Measurements from ENCODE around the gene WASHC4. TPM values are rescaled to one million over a fixed set of nuclear protein-coding genes. Genes with fewer than 3 reads are reported as not detected.
A peak's percentile ranks its signal among the peaks of the same experiment; 100 is the strongest.

Gene WASHC4
- total RNA-seq, 1 experiment from 2014 or later = 47.8 TPM

DNA sequence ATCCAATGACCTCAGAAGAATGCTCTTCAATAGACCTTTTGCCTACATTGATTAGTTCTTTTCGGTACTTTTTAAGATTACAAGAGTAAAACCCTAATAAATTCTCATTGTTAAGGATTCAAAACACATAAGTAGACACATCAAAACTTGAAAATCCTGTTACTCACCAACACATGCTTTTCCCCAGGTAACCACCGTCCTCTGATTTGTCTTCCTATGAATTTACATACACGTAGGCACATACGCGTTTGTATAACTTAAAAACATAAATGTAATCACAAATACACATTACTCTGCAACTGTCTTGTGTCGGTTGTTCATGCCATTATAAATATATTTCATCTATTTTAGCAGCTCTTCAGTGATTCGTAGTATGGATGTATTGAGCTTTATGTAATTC is 910 bp upstream of the WASHC4 start:
- no peak for DNase-seq
- Histone ChIP-seq H3K4me3 (peak overlapping the region; percentile 90), H3K9me3 (replicated peaks) (no peaks in the 10 kb centered on the region)

GRCh38 chr12:105107171-105107493 is 399 bp upstream of the WASHC4 start:
- H3K4me3 ChIP-seq = peak overlapping the region; percentile 90
- H3K27me3 ChIP-seq = no peaks in the 10 kb centered on the region
- DNase-seq = no peak
- H3K27ac ChIP-seq = peak overlapping the region; percentile 73
- H3K36me3 ChIP-seq = peaks cover 9% of the 10 kb centered on the region; the same call in 1 of the 2 replicates
- H3K9me3 ChIP-seq (replicated peaks) = no peaks in the 10 kb centered on the region
- H3K4me1 ChIP-seq = peaks cover 7% of the 10 kb centered on the region; the same call in 1 of the 2 replicates

More for the DNA sequence above, 910 bp upstream of the WASHC4 start:
- peaks cover 7% of the 10 kb centered on the region; the same call in 1 of the 2 replicates for H3K4me1 ChIP-seq
- no peaks in the 10 kb centered on the region for H3K27me3 ChIP-seq
- H3K27ac ChIP-seq = no peak overlapping the region
- peaks cover 4% of the 10 kb centered on the region; the same call in 1 of the 2 replicates for H3K36me3 ChIP-seq

DNA sequence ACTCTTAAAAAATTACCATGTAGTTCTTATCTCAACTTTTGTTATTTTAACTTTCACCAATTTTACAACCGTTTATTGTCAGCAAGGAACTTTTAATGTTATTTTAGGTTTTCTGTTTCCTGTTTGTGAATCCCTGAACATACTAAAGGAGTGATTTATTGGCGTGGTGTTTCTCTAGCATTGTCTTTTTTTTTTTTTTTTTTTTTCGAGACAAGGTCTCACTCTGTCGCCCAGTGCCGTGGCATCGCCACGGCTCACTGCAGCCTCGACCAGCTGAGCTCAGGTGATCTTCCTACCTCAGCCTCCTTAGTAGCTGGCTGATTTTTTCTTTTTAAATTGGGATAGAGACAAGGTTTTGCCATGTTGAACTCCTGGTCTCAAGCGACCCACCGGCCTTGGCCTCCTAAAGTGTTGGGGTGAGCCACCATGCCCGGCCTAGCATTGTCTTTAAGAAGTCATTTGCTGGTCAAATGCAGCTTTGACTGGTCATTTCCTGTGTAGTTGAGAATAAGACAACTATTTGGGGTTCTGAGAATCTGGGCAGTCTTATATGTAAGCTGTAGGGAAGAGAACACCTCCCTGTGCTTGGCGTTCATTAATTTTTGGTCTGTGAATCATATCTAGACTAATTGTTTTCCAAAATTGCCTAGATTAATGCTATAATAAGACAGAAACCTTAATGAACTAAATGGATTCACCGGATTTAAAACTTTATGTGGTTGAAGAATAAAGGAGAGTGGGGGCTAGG is 2.1 kb downstream of the WASHC4 start:
- Histone ChIP-seq H3K27me3 (no peaks in the 10 kb centered on the region), H3K36me3 (peaks cover 17% of the 10 kb centered on the region), H3K4me1 (peaks cover 3% of the 10 kb centered on the region; the same call in 1 of the 2 replicates), H3K4me3 (no peak overlapping the region; the same call in 1 of the 2 replicates), H3K27ac (no peak overlapping the region), H3K9me3 (replicated peaks) (no peaks in the 10 kb centered on the region)
- DNase-seq = no peak

DNA sequence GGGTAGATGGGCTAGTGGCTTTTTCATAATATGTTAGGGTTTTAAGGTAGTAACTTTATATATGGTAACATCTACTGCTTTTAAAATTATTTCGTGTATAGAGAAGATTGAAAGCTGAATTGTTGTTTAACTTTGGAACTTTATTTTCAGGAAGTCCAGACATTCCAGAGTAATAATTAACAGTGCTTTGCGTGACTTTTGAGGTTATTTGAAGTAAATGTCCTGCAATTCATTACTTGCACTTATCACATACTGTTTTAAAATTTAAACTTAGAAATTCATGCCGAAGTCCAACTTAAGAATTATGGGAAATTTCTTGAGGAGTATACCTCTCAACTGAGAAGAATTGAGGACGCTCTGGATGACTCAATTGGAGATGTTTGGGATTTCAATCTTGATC is 3.3 kb downstream of the WASHC4 start:
- Histone ChIP-seq H3K9me3 (replicated peaks) (no peaks in the 10 kb centered on the region), H3K4me1 (peaks cover 3% of the 10 kb centered on the region; the same call in 1 of the 2 replicates), H3K4me3 (no peak overlapping the region), H3K27me3 (no peaks in the 10 kb centered on the region), H3K27ac (no peak overlapping the region), H3K36me3 (peaks cover 28% of the 10 kb centered on the region)
- no peak for DNase-seq

GRCh38 chr12:105113094-105113493 is 5.6 kb downstream of the WASHC4 start:
- H3K9me3 ChIP-seq (replicated peaks) = no peaks in the 10 kb centered on the region
- H3K27me3 ChIP-seq = no peaks in the 10 kb centered on the region
- no peak for DNase-seq
- peaks cover 39% of the 10 kb centered on the region for H3K36me3 ChIP-seq
- H3K4me3 ChIP-seq = no peak overlapping the region
- H3K4me1 ChIP-seq = no peaks in the 10 kb centered on the region; the same call in 1 of the 2 replicates
- H3K27ac ChIP-seq = no peak overlapping the region

- Histone ChIP-seq H3K4me1 (no peaks in the 10 kb centered on the region), H3K27ac (no peak overlapping the region), H3K36me3 (peaks cover 59% of the 10 kb centered on the region), H3K27me3 (no peaks in the 10 kb centered on the region), H3K9me3 (replicated peaks) (no peaks in the 10 kb centered on the region), H3K4me3 (no peak overlapping the region)
- DNase-seq = no peak
Measured at GRCh38 chr12:105116969-105117368, 9.4 kb downstream of the WASHC4 start.

DNA sequence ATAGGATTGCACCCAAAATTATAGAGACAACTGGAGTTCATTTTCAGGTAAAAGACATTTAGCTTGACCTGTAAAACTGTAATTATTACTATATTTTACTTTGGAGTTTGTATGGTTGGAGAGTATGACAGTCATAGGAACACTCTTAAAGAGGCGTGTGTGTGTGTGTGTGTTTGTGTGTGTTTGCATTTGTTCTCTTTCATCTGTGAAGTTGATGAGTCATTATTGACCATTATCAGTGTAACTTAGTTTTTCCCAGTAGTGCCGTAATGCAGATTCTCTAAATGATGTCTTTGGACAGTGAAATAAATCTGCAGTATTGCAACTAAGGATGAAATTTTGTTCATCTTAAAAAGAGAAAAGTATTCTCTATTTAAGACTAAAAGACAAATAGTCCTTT is 13.0 kb downstream of the WASHC4 start:
- Histone ChIP-seq H3K4me3 (no peak overlapping the region), H3K27ac (no peak overlapping the region), H3K4me1 (no peaks in the 10 kb centered on the region), H3K36me3 (peaks cover 61% of the 10 kb centered on the region), H3K9me3 (replicated peaks) (no peaks in the 10 kb centered on the region), H3K27me3 (no peaks in the 10 kb centered on the region)
- DNase-seq = no peak

DNA sequence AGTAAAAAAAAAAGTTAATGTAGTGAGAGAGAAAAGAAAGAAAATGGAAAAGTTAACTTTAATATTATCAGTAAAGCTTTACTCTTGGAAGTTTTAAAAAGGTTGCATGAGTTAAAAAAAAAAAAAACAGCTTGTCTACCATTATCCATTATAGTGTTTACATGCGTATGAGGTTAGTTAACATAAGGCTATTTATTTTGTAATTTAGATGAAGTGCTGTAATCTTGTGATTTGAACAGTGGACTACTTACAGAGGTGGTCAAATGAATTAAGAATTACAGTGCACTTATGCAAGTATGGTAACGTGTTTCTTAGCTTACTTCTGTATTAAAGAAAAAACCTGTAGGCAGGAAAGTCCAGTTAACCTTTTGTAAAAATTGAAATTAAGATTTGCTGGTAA is 30.7 kb downstream of the WASHC4 start:
- Histone ChIP-seq H3K9me3 (replicated peaks) (no peaks in the 10 kb centered on the region), H3K27ac (no peak overlapping the region), H3K4me1 (no peaks in the 10 kb centered on the region), H3K36me3 (peaks cover 71% of the 10 kb centered on the region), H3K4me3 (no peak overlapping the region), H3K27me3 (no peaks in the 10 kb centered on the region)
- DNase-seq = no peak

- Histone ChIP-seq H3K27ac (no peak overlapping the region), H3K36me3 (peaks cover 69% of the 10 kb centered on the region)
- DNase-seq = no peak
Measured at GRCh38 chr12:105141320-105141922, 33.9 kb downstream of the WASHC4 start.

DNA sequence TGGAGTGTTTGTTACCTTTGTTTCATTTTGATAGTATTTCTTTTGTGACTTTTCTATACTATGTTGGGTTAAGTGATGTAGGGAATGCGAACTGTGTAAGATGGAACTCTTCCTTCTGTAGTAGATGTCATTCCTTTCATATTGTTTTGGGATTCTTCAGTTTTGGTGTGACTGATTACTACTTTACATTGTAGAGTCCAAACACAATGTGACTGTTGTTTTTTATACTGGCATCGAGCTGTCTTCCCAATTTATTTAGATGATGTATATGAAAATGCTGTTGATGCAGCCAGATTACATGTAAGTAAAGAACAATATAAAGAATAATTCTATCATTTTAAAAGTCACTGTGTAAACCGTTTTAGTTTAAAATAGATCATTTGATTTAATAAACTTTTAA is 34.7 kb downstream of the WASHC4 start:
- no peak overlapping the region for H3K27ac ChIP-seq
- H3K36me3 ChIP-seq = peaks cover 68% of the 10 kb centered on the region
- no peaks in the 10 kb centered on the region for H3K27me3 ChIP-seq
- no peak overlapping the region for H3K4me3 ChIP-seq
- no peaks in the 10 kb centered on the region for H3K9me3 ChIP-seq (replicated peaks)
- no peaks in the 10 kb centered on the region for H3K4me1 ChIP-seq
- DNase-seq = no peak

More at GRCh38 chr12:105141320-105141922, 33.9 kb downstream of the WASHC4 start:
- no peaks in the 10 kb centered on the region for H3K4me1 ChIP-seq
- no peaks in the 10 kb centered on the region for H3K9me3 ChIP-seq (replicated peaks)
- H3K27me3 ChIP-seq = no peaks in the 10 kb centered on the region
- H3K4me3 ChIP-seq = no peak overlapping the region

DNA sequence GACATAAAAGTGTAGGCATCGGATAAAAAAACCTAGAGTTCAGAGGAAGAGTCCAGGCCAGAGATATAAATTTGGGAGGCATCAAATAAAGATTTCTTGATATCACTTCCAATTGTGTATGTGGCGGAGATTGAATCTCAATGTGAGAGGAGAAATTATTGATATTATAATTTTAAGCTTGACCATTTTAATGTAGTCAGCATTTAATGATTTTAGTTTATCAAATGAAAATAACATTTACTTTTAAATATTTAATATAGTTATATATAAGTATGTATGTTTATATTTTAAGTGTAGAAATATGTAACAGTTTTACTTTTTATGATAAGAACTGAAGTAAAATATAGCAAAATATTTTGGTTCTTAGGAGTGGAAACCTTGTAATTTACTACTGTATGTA is 48.7 kb downstream of the WASHC4 start:
- Histone ChIP-seq H3K27ac (no peak overlapping the region), H3K36me3 (peaks cover 51% of the 10 kb centered on the region), H3K4me1 (no peaks in the 10 kb centered on the region), H3K4me3 (no peak overlapping the region), H3K27me3 (no peaks in the 10 kb centered on the region), H3K9me3 (replicated peaks) (no peaks in the 10 kb centered on the region)
- DNase-seq = no peak

DNA sequence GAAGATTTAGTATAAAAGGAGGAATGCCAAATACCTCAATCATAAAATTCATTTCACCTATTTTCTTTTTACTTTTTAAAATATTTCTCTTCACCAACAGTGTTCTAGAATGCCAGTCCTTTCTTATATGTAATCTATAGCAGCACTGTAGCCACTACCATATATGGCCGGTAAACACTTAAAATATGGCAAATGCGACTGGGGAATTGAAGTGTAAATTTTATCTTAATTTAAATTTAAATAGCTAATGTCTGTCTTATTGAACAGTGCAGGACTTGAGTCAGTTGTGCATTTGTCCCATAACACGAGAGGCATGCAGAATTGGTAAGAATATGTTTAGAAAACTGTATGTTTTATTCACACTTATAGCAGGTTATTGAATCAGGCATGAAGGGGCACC is 50.1 kb downstream of the WASHC4 start:
- no peaks in the 10 kb centered on the region for H3K27me3 ChIP-seq
- peaks cover 53% of the 10 kb centered on the region for H3K36me3 ChIP-seq
- no peak overlapping the region for H3K4me3 ChIP-seq
- H3K9me3 ChIP-seq (replicated peaks) = no peaks in the 10 kb centered on the region
- no peak for DNase-seq
- no peak overlapping the region for H3K27ac ChIP-seq
- H3K4me1 ChIP-seq = no peaks in the 10 kb centered on the region

GRCh38 chr12:105158876-105159275 is 51.3 kb downstream of the WASHC4 start:
- Histone ChIP-seq H3K36me3 (peaks cover 48% of the 10 kb centered on the region), H3K4me1 (no peaks in the 10 kb centered on the region), H3K27me3 (no peaks in the 10 kb centered on the region), H3K4me3 (no peak overlapping the region), H3K9me3 (replicated peaks) (no peaks in the 10 kb centered on the region), H3K27ac (no peak overlapping the region)
- no peak for DNase-seq

DNA sequence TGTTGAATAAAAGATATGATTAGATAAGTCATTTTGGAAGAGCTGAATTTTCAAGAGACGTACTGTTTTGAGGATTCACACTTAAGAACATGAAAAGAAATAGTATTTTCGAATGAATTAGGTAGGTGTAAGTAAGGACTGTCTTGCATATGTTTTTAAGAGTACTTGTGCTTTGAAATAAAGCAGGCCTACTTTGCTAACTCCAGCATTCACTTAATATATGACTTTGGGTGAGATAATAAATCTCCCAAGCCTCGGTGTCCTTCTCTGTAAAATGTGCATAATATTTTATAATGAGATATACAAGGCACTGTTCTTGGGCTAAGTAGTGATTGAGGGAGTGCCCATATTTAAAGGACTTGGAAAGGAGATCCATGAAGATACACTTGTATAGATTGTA is 54.6 kb downstream of the WASHC4 start:
- Histone ChIP-seq H3K27me3 (no peaks in the 10 kb centered on the region), H3K27ac (no peak overlapping the region), H3K9me3 (replicated peaks) (no peaks in the 10 kb centered on the region), H3K4me3 (no peak overlapping the region), H3K36me3 (peaks cover 54% of the 10 kb centered on the region), H3K4me1 (no peaks in the 10 kb centered on the region)
- no peak for DNase-seq

DNA sequence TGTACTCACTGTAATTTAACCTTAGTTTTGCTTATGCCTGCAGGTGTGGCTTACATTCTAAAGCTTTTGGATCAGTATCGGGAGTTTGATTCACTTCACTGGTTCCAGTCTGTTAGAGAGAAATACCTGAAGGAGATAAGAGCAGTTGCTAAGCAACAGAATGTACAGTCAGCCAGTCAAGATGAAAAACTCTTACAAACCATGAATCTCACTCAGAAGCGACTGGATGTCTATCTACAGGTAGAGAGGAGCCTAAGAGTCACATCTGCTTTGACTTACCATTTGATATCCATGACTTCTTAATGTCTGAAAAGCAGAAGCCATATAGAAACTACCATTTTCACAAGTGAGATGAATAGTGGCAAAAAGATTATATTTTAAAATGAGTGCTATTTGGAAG is 56.5 kb downstream of the WASHC4 start:
- Histone ChIP-seq H3K27ac (no peak overlapping the region), H3K36me3 (peaks cover 61% of the 10 kb centered on the region), H3K27me3 (no peaks in the 10 kb centered on the region), H3K4me3 (no peak overlapping the region), H3K4me1 (no peaks in the 10 kb centered on the region), H3K9me3 (replicated peaks) (no peaks in the 10 kb centered on the region)
- no peak for DNase-seq

DNA sequence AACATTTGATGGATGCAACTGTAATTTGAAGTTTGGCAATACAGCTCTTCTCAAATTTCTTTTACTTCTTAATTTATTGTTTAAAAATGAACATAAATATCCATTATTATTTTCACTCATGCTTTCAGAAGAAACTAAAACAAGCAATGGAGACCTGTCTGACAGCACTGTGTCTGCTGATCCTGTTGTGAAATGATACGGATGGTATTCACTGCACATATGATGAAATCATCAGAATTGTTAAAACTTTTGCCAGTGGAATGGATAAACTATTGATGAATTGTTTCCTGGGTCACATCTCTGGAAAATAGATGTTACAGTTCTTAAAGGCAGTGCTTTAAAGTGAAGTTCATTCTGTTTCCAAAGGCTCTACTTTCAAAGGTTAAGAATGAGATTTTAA is 59.2 kb downstream of the WASHC4 start:
- peaks cover 44% of the 10 kb centered on the region for H3K36me3 ChIP-seq
- no peak for DNase-seq
- no peaks in the 10 kb centered on the region for H3K27me3 ChIP-seq
- no peaks in the 10 kb centered on the region for H3K9me3 ChIP-seq (replicated peaks)
- no peak overlapping the region for H3K27ac ChIP-seq
- H3K4me3 ChIP-seq = no peak overlapping the region
- no peaks in the 10 kb centered on the region for H3K4me1 ChIP-seq

Data from SJCRH30 (cell line).